Cortex of kidney (tissue), 1 donor: ENCODE measurements around the gene RAB3A.

ENCODE experiments used
- DNase-seq: peaks from one replicate; lab custom pipeline; 2025; lab: John Stamatoyannopoulos, UW

RAB3A gene

DNA sequence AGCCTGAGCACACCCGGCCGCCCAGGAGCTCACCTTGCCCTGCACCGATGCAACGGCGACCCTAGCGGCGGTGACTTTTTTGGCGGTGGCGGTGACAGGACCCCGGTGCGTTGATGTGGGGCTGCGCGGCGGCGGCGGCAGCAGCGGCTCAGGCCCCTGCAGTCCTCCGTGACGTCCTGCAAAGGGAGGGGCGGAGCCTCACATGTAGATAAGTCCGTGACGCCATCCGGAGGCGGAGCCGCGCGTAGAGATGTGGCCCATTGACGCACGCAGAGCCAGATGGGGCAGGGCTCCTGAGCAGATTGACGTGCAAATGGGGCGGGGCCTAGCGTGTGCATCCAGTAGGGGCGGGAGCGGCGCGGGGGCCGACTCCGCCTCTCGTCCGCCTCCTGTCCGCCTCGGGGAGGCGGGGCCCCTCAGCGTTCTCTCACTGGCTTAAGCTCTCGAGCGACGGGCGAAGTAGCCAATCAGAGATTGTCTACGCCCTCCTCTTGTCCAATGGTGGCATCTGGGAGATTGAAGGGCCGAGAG, at the start of gene RAB3A:
Gene RAB3A, minus strand, starts transcription at position 180 of the 531 bp plus-strand sequence. CDS start 1,302 bp downstream, outside the sequence.
- DNase-seq: peak; percentile 95

DNA sequence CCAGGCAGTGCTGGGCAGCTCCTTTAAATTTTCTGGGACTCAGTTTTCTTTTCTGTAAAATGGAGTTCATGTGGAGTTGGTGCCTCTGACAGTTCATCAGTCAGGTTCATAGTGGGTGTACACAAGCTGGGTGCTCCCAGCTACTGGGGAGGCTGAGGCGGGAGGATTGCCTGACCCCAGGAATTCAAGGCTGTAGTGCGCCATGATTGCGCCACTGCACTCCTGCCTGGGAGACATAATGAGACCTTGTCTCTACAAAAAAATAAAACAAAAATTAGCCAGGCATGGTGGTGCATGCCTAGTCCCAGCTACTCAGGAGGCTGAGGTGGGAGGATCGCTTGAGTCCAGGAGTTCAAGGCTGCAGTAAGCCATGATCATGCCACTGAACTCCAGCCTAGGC, 49.3 kb upstream of the RAB3A start:
- DNase-seq: no peak

GRCh38 chr19:18252370-18252717, 48.5 kb upstream of the RAB3A start:
- DNase-seq: no peak

- no peak for DNase-seq
These were observed 47.9 kb upstream of the RAB3A start for GRCh38 chr19:18251587-18252369.

GRCh38 chr19:18249834-18250233, 46.0 kb upstream of the RAB3A start:
- DNase-seq: no peak

- no peak for DNase-seq
These were observed 41.5 kb upstream of the RAB3A start for GRCh38 chr19:18245297-18245696.

DNA sequence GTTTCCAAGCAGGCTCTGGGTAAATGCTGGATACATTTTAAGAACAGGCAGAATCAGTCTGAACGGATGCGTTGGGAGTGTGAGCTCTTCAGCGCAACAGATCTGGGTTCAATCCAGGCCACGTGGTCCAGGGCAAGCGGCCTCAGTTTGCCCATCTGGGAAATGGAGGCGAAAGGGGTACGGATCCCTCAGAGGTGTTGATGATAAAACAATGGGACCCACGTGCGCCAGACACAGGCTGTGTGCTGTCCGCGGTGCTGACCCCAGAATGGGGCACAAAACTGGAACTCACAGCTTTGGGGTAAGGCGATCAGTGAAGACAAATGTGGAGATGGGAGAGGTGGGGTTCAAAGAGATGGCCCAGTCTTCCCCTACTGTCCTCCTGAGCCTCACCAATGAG, 35.5 kb upstream of the RAB3A start:
- no peak for DNase-seq

DNA sequence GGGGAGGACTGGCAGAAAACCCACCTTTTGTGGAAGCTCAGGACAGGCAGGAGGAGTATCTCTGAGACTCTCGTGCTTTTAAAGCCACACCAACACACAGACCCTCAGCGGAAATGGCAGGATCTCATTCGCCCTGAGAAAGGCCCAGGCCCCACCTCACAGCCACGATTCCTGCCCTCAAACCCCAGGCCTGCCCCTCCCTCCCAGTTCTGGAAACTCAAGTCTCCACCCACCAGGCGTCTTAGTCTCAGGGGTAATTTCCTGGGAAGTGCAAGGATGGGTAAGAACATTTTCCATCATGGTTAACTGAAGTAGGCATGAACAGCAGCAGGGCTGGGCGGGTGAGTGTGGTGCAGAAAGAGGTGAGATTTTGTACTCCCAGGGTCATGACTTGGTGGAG, 30.4 kb upstream of the RAB3A start:
- DNase-seq: no peak

DNA sequence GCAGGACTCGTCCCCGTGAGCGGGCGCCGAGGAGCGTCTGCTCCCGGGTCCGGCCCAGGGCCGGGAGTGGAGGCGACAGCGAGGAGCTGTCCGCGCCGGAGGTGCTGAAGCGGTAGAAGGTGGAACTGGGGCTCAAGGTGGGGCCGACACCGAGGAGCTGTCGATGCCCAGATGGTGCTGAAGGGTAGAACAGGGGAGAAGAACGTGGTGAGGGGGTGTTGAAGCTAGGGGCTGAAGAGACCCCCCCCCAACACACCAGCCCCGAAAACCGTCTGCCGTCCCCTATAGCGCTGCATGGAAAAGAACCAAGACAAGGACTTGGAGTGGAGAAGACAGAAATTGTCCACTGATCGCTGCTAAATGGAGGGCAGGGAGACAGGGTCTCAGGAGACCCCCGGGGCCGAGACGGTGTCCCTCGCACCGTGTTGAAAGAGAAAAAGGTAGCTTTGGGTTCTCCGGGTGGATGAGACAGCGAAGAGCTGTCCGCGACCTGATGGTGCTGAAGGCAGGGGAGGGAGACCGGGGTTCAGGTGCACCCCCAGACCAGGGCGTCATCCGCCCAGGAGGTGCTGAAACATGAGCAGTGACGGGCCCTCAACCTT, 29.5 kb upstream of the RAB3A start:
- DNase-seq: no peak

- DNase-seq: no peak
These were observed 28.8 kb upstream of the RAB3A start for GRCh38 chr19:18232540-18233223.

DNA sequence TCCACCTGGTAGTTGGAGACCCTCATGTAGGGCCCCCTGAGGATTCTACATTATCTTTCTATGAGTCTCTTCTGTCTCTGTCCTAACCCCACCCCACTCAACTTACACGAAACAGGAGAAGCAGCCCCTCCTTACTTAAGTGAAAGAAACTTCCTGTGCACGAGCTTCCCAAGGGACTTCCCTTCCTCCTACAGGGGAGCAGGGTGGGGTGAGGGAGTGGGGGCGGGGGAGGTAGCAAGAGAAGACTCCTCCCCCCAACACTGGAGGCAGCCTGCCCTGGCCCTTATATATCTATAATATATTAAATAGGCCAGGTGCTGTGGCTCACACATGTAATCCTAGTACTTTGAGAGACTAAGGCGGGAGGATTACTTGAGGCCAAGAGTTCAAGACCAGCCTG, 27.9 kb upstream of the RAB3A start:
- DNase-seq: no peak

DNA sequence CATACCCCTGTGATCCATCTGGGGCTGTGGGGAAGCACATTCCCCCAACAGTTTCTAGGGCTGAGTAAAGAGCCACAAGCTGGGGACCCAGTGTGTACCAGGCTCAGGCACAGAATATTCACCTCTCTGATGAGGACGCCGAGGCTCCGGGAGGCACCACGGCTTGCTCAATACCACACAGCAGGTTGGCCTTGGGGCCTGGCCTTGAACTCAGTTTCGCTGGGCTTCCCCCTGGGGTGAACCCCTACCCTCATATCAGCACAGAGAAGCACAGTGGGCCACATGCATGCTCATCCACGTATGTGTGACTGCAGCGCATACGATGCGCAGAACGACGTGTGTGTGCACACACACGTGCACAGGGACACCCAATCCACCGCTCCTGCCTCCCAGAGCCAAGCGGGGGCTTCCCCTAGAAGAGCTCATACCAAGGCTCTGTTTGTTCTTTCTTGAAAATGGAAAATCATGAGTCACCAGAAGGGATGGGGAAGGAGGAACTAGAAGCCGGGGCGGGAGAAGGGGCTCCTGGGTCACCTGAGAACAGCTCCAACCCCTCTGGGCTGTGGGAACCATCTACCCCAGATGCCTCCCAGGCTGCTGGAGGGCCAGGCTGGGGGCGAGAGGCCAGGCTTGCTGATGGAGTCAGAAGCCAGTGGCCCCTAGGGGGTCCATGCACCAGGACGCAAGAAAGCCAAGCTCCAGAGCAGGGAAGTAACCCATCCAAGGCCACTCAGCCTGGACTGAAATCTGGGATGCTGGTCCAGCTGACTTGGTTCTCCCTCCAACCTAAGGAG, 27.3 kb upstream of the RAB3A start:
- no peak for DNase-seq

DNA sequence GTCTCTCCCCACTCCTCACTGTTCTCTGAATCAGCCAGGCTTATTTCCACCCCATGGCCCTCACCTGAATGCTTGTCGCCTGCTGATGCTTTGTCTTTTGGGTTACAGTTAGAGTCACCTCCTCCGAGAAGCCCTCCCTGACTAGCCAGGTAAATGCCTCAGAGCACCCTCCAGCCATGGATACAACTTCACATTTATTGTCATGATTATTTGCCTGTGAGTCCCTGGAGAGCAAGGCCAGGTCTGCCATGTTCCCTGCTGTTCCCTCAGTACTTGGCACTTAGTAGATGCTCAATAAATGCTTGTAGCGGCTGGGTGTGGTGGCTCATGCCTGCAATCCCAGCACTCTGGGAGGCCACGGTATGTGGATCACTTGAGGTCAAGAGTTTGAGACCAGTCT, 26.1 kb upstream of the RAB3A start:
- DNase-seq: no peak

- no peak for DNase-seq
These were observed 25.6 kb upstream of the RAB3A start for GRCh38 chr19:18229474-18229873.

- no peak for DNase-seq
These were observed 24.0 kb upstream of the RAB3A start for GRCh38 chr19:18227781-18228271.

DNA sequence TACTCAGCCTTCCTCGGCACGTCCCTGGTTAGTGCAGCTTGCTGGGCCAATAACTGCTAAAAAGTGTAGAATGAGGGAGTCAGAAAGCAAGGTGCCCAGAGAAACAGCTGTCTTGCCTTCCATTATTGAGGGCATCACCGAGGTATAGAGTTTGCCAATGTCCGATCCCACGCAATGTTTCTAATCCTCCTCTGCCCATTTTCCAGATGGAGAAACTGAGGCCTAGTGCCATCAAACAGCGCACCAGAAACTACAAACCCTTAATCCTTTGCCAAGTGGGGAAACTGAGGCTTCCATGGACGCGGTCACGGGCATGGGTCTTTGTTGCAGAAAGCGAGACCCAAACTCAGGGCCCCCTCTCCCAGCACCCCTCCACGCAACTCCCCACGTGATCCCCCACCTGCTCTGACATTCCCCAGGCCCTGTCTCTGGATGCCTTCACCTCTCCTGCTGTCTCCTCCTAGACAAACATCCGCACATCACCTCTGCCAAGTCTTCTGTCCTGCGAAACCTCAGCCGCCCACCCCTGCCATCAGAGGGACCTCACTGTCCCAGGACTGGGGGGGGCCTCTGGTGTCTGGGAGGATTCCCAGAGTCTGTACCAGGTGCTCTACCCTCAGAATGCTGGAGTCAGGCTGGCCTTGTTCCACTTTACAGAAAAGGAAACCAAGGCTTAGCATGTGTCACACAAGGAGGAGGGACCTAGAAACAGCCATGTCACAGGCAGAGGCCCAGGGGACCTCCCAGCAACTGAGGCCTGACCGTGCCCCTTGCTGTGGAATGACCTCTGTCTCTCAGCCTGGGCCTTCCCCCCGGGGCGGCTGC, 23.3 kb upstream of the RAB3A start:
- DNase-seq: no peak

DNA sequence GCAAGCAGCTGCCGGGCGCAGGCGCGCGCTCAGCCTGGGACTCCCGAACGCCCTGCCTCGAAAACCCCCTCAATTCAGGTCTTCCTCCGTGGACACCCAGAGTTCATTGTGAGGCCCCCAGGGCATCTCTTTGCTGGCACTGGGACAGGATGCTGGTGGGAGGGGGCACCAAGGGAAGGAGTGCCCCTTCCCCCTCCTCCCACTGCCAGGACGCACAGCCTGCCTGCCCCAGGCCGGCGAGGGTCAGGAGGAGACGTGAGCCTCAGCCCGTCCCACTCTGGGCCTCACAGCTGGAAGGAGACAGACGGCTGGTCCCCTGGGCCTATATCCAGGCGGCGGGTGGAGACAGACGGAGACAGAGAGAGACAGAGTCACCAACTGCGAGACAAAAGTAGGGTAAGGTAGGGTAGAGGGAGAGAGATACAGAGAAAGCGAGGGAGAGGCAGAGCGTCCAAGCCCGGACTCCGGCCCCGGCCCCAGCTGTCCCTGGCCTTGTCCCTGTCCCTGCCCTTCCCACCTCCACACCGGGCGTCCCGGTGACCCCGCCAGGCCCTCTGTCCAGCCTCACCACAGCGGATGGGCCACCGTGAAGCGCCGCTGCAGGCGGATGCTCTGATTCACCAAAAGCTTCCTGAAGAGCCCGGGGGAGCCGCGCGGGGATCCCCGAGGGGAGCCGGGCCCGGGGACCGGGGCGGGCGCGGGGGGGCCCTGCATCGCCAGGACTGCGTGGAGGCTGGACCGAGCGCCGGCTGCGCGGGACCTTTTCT, 22.0 kb upstream of the RAB3A start, which contains the start of gene PDE4C:
Gene PDE4C, minus strand, starts transcription at position 737 of the 767 bp plus-strand sequence. Its CDS starts 23 bp downstream, at position 714.
- no peak for DNase-seq

GRCh38 chr19:18225355-18225701, 21.5 kb upstream of the RAB3A start:
- no peak for DNase-seq

DNA sequence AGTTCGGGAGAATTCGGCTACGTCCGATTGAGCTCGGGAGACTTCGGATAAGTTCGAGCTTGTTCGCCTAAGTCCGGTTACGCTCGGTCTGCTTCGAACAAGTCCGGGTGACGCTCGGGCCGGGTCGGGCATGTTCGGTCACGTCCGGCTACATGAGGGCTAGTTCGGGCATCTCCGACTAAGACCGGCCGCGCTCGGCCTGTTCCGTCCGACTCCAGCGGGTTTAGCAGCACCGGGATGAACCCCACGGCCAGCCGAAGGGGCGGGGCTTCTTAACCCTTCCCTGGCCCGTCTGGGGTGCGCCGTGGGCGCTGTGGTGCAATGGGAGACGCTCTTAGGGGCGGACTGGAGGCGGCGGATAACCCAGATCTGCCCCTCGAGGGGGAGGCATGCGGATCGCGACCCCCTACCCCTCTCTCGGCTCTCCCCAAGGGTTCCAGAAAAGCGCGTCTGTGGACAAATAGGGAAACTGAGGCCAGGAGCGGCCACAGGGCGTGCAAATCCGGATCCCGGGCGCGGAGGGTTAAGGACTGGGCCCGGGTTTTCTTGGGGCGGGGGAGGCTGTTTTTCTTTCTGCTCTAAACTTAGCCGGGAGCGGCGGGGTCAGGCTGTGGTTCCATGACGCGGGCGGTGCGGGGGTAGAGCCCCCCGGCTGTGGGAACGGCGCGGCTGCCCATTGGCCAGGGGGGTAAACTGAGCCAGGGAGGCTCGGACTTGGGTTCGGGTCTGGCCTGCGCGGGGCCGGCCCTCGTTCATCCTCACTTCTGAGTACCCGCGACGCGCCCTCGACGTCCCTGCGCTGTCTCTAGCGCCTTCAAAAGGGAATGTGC, 20.9 kb upstream of the RAB3A start:
- no peak for DNase-seq
